D721Med (cell line): ENCODE data around the gene CTNNA2.

ENCODE experiments used
- DNase-seq: peaks from one replicate; pipeline ENCODE4 v3.0.0; 2011; ENCODE audit warnings: low spot score; ENCODE audit not compliant: insufficient read length
- FAIRE-seq: peaks from 2 replicates; lab custom pipeline; 2011; peaks lifted over from hg19 to GRCh38; lab: Jason Lieb, UNC
- TF ChIP-seq, protein P1 (sequence below): IDR thresholded peaks from 2 replicates; pipeline ENCODE4 v1.5.1; 2012; ENCODE audit warnings: mild to moderate bottlenecking, control low read depth; ENCODE audit not compliant: insufficient read depth; ENCODE audit errors: missing control alignments

The CTNNA2 gene

DNA sequence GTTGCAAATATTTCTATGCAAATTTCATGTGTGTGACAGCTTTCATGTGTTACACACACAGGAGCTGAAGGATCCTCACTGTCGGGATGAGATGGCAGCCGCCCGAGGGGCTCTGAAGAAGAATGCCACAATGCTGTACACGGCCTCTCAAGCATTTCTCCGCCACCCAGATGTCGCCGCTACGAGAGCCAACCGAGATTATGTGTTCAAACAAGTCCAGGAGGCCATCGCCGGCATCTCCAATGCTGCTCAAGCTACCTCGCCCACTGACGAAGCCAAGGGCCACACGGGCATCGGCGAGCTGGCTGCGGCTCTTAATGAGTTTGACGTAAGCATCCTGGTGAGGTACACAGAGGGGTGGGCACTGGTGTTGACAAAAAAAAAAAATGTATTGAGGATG, 361.2 kb downstream of the CTNNA2 start:
- TF ChIP-seq, protein P1, sequence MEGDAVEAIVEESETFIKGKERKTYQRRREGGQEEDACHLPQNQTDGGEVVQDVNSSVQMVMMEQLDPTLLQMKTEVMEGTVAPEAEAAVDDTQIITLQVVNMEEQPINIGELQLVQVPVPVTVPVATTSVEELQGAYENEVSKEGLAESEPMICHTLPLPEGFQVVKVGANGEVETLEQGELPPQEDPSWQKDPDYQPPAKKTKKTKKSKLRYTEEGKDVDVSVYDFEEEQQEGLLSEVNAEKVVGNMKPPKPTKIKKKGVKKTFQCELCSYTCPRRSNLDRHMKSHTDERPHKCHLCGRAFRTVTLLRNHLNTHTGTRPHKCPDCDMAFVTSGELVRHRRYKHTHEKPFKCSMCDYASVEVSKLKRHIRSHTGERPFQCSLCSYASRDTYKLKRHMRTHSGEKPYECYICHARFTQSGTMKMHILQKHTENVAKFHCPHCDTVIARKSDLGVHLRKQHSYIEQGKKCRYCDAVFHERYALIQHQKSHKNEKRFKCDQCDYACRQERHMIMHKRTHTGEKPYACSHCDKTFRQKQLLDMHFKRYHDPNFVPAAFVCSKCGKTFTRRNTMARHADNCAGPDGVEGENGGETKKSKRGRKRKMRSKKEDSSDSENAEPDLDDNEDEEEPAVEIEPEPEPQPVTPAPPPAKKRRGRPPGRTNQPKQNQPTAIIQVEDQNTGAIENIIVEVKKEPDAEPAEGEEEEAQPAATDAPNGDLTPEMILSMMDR = no peak
- no peak for FAIRE-seq
- no peak for DNase-seq

DNA sequence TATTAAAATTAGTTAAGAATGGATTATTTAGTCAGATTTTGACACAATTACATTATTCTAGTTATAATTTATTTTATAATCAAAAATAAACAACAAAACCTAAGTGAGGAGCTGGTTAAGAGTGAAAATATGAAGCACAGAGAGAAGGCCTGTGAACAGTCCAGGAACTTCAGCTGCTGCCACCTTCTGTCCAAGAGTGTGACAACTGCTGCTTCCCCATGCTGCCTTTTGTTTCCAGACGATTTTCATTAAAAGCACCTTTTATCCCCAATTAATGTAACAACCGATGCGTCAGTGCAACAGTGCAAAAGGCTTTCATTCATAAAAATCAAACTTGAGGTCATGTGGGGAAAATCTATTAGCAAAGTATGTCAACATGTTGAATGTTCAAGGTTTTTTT, 363.6 kb downstream of the CTNNA2 start:
- peak; percentile 44 for FAIRE-seq
- no peak for DNase-seq
- TF ChIP-seq, protein P1 = peak; percentile 32

DNA sequence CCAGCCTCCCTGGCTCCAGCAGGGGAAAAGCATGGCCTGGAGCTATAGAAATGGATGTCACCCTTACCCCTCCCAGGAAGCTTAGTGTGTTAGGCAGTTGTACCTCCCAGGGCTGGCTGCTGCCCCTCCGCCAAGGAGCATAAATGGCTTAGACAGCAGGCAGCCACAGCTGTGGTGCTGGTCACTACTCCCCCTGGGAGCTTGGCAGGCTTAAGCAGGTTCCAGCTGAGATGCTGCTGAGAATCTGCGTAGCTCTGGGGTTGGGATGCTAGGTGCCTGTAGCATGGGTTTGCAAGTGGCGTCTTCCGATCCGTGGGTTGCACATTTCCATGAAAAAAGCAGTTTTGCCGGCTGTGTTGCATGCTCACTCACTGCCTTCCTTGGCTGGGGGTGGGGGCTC, 369.7 kb downstream of the CTNNA2 start:
- no peak for FAIRE-seq
- TF ChIP-seq, protein P1 = no peak
- no peak for DNase-seq

- FAIRE-seq (peak; percentile 87), DNase-seq (no peak)
- TF ChIP-seq, protein P1 = peak; percentile 83
These were observed 375.0 kb downstream of the CTNNA2 start for GRCh38 chr2:79887747-79888374.

- DNase-seq = no peak
- FAIRE-seq = no peak
- TF ChIP-seq, protein P1 = no peak
These were observed 379.3 kb downstream of the CTNNA2 start for GRCh38 chr2:79892123-79892522.

- FAIRE-seq (no peak), DNase-seq (no peak)
- TF ChIP-seq, protein P1 = no peak
These were observed 386.3 kb downstream of the CTNNA2 start for GRCh38 chr2:79899196-79899595.

GRCh38 chr2:79901161-79901560, 388.3 kb downstream of the CTNNA2 start:
- TF ChIP-seq, protein P1 = no peak
- no peak for FAIRE-seq

More at GRCh38 chr2:79901161-79901560, 388.3 kb downstream of the CTNNA2 start:
- DNase-seq = no peak
